Keratinocyte (primary cell): ENCODE data around the gene DMD. TPM values are rescaled to one million over a fixed set of nuclear protein-coding genes. Genes with fewer than 3 reads are reported as not detected.

ENCODE experiments used
- DNase-seq: peaks from one replicate; pipeline ENCODE4 v3.0.0-alpha.2; 2011; ENCODE audit warnings: low read depth, missing footprints, low spot score
- FAIRE-seq: peaks from 2 replicates; lab custom pipeline; 2011; peaks lifted over from hg19 to GRCh38; lab: Jason Lieb, UNC
- H2AFZ ChIP-seq: 2 replicates; pipeline ENCODE4 v1.6.0; 2012; ENCODE audit warnings: low read length, control low read depth, inconsistent platforms; ENCODE audit not compliant: control insufficient read depth
- H3K27ac ChIP-seq: 2 replicates; pipeline ENCODE4 v1.5.1; 2011; ENCODE audit warnings: low read length; ENCODE audit not compliant: control insufficient read depth, insufficient read depth
- H3K27me3 ChIP-seq: 3 replicates; pipeline ENCODE4 v1.6.0; 2011; ENCODE audit warnings: low read length; ENCODE audit not compliant: control insufficient read depth, insufficient read depth; ENCODE audit errors: extremely low read depth
- H3K36me3 ChIP-seq, 2 experiments: 2 replicates in 1 of 2; 3 replicates in 1 of 2; pipeline ENCODE4 v1.5.1; 2011; ENCODE audit warnings: low read length in 2 of 2, mild to moderate bottlenecking in 1 of 2; ENCODE audit not compliant: control insufficient read depth in 2 of 2, insufficient read depth in 2 of 2; ENCODE audit errors: extremely low read depth in 1 of 2
- H3K4me1 ChIP-seq: 3 replicates; pipeline ENCODE4 v1.5.1; 2011; ENCODE audit warnings: low read length; ENCODE audit not compliant: control insufficient read depth, insufficient read depth; ENCODE audit errors: extremely low read depth
- H3K4me2 ChIP-seq: 3 replicates; pipeline ENCODE4 v1.6.0; 2011; ENCODE audit warnings: low read depth, low read length; ENCODE audit not compliant: control insufficient read depth, insufficient read depth; ENCODE audit errors: extremely low read depth
- H3K4me3 ChIP-seq, 3 experiments: fragments of 200-600 bp in 1 of 3; sonication (generic) in 1 of 3; 2 replicates in 2 of 3; 3 replicates in 1 of 3; pipeline ENCODE4 v1.5.1; 2011 to 2016; ENCODE audit warnings: low read length in 3 of 3, mild to moderate bottlenecking in 3 of 3, control low read depth in 2 of 3, inconsistent platforms in 1 of 3, low read depth in 1 of 3, mixed read lengths in 1 of 3, mixed run types in 1 of 3, moderate library complexity in 1 of 3; ENCODE audit not compliant: control insufficient read depth in 2 of 3, insufficient read depth in 2 of 3; ENCODE audit errors: extremely low read depth in 1 of 3
- H3K79me2 ChIP-seq: 2 replicates; pipeline ENCODE4 v1.6.0; 2012; ENCODE audit warnings: low read length; ENCODE audit not compliant: control insufficient read depth, insufficient read depth
- H3K9ac ChIP-seq: 3 replicates; pipeline ENCODE4 v1.6.0; 2011; ENCODE audit warnings: low read length; ENCODE audit not compliant: control insufficient read depth, insufficient read depth; ENCODE audit errors: extremely low read depth
- H3K9me1 ChIP-seq: 3 replicates; pipeline ENCODE4 v1.6.0; 2011; ENCODE audit warnings: low read length; ENCODE audit not compliant: control insufficient read depth, insufficient read depth; ENCODE audit errors: extremely low read depth
- H3K9me3 ChIP-seq: 2 replicates; pipeline ENCODE4 v1.5.1; 2012; ENCODE audit warnings: low read depth, low read length; ENCODE audit not compliant: control insufficient read depth
- H4K20me1 ChIP-seq: 3 replicates; pipeline ENCODE4 v1.6.0; 2011; ENCODE audit warnings: low read length; ENCODE audit not compliant: control insufficient read depth, insufficient read depth; ENCODE audit errors: extremely low read depth
- EZH2 ChIP-seq: IDR thresholded peaks from one replicate; pipeline ENCODE4 v1.6.1; 2012; ENCODE audit warnings: inconsistent platforms, mild to moderate bottlenecking, low read length, moderate library complexity
- dilution Hi-C: fragments of 300-500 bp; cut with MboI; formaldehyde crosslinking; loops from one replicate; pipeline ENCODE4 v1.7.0; 2020; ENCODE audit warnings: low sequenced_read_pairs; ENCODE audit not compliant: extremely low pct_ligation_motif_present
- polyA plus RNA-seq, 5 experiments: library from polyadenylated mRNA; depleted of rRNA in 3 of 5; stranded (reverse) in 3 of 5; stranded (forward) in 1 of 5; unstranded in 1 of 5; fragments of >200 nt; gene quantifications; 1 replicate in 1 of 5; 2 replicates in 3 of 5; 3 replicates in 1 of 5; pipeline versions ENCODE4 v1.2.1 to v1.2.3, GENCODE V29; 2011 to 2012; ENCODE audit warnings: missing spikeins in 2 of 5, low read depth in 1 of 5, low replicate concordance in 1 of 5
- TF ChIP-seq, protein P1 (sequence below), 3 experiments: IDR thresholded peaks in 1 of 3; conservative IDR thresholded peaks in 1 of 3; optimal IDR thresholded peaks in 1 of 3; 2 replicates in 2 of 3; 3 replicates in 1 of 3; pipeline versions ENCODE3 to v1.5.1; 2011; ENCODE audit warnings: low read length in 3 of 3, mild to moderate bottlenecking in 3 of 3, moderate library complexity in 2 of 3, control low read depth in 1 of 3, inconsistent platforms in 1 of 3; ENCODE audit not compliant: insufficient read depth in 2 of 3; ENCODE audit errors: extremely low read depth in 1 of 3

Gene DMD
- polyA plus RNA-seq, 1 donor (not counting 4 experiments of a cell fraction or from before 2014, with no cell fraction given), result 8.9 TPM

DNA sequence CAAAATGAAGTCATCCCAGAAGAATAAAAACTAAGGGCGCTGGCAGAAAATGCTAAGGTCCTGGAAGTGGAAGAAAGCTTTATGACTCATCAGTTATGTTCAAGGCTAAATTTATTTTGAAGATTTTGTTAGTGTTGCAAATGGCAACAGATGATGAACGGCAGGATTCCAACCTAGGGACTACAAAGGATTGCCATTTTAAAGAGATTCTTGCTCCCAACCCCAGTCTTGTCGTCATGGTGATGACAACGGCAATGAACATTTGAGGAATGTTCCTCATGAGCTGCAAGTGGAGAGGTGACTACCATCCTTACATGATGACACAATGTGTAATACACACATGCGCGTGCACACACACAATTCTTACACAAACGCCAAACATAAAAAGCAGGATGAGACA lies 2085.1 kb downstream of the DMD start:
- Histone ChIP-seq H2AFZ (no peak overlapping the region), H3K27me3 (no peaks in the 10 kb centered on the region), H4K20me1 (no peaks in the 10 kb centered on the region), H3K79me2 (no peaks in the 10 kb centered on the region), H3K4me1 (no peaks in the 10 kb centered on the region), H3K4me2 (no peak overlapping the region), H3K27ac (no peak overlapping the region), H3K9ac (no peak overlapping the region), H3K9me1 (no peaks in the 10 kb centered on the region), H3K4me3 (no peak overlapping the region), H3K36me3 (no peaks in the 10 kb centered on the region), H3K9me3 (no peaks in the 10 kb centered on the region)
- FAIRE-seq, result no peak
- dilution Hi-C loops, result no loop called here
- no peak for DNase-seq
- TF ChIP-seq, protein P1, sequence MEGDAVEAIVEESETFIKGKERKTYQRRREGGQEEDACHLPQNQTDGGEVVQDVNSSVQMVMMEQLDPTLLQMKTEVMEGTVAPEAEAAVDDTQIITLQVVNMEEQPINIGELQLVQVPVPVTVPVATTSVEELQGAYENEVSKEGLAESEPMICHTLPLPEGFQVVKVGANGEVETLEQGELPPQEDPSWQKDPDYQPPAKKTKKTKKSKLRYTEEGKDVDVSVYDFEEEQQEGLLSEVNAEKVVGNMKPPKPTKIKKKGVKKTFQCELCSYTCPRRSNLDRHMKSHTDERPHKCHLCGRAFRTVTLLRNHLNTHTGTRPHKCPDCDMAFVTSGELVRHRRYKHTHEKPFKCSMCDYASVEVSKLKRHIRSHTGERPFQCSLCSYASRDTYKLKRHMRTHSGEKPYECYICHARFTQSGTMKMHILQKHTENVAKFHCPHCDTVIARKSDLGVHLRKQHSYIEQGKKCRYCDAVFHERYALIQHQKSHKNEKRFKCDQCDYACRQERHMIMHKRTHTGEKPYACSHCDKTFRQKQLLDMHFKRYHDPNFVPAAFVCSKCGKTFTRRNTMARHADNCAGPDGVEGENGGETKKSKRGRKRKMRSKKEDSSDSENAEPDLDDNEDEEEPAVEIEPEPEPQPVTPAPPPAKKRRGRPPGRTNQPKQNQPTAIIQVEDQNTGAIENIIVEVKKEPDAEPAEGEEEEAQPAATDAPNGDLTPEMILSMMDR (optimal IDR thresholded peaks at IDR 0.05 in 1 of 3, IDR thresholded peaks at IDR 0.05 in 1 of 3, conservative IDR thresholded peaks at IDR 0.05 in 1 of 3; ENCODE audit: extremely low read depth in 1 of 3, insufficient read depth in 2 of 3, low read length in 3 of 3), result no peak
- TF ChIP-seq EZH2, result no peak

DNA sequence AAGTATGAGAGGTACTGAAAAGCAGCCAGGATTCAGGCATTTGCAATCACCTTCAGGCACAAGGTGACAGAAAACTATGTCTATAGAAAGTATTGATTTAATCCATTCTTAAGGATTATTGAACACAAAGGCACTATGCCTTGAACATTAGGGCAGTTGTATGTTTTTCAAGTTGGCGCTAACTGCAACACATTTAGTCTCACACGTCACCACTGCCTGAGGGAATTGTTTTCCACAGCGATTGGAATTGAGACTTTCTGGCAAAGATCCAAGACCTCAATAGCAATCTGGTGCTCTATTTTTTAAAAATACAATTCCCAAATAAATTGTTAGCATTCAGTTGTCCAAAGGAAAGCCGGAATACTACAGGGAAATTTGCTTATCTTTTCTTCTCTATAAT lies 2086.8 kb downstream of the DMD start:
- no peaks in the 10 kb centered on the region for H3K9me3 ChIP-seq
- H3K9me1 ChIP-seq, result no peaks in the 10 kb centered on the region
- TF ChIP-seq, protein P1 (optimal IDR thresholded peaks at IDR 0.05 in 1 of 3, IDR thresholded peaks at IDR 0.05 in 1 of 3, conservative IDR thresholded peaks at IDR 0.05 in 1 of 3; ENCODE audit: extremely low read depth in 1 of 3, insufficient read depth in 2 of 3, low read length in 3 of 3), result no peak
- TF ChIP-seq EZH2, result no peak
- no peaks in the 10 kb centered on the region for H4K20me1 ChIP-seq
- H3K36me3 ChIP-seq, result no peaks in the 10 kb centered on the region
- H3K4me2 ChIP-seq, result no peak overlapping the region
- H3K4me3 ChIP-seq, result no peak overlapping the region
- FAIRE-seq, result no peak
- H3K27me3 ChIP-seq, result no peaks in the 10 kb centered on the region
- H3K9ac ChIP-seq, result no peak overlapping the region
- DNase-seq, result no peak
- dilution Hi-C loops, result no loop called here
- no peaks in the 10 kb centered on the region for H3K79me2 ChIP-seq
- no peak overlapping the region for H3K27ac ChIP-seq
- no peaks in the 10 kb centered on the region for H3K4me1 ChIP-seq
- H2AFZ ChIP-seq, result no peak overlapping the region
